Cardiac muscle cell (in vitro differentiated cells and primary cell): Measurements from ENCODE around the gene KCNQ5. TPM values are rescaled to one million over a fixed set of nuclear protein-coding genes. Genes with fewer than 3 reads are reported as not detected.

Experiments
- DNase-seq, 2 donors: peaks; one replicate each; pipeline versions ENCODE4 v3.0.0 to v3.0.0-alpha.2; 2010 to 2017; ENCODE audit warnings: low read depth in 1 of 2, low spot score in 1 of 2
- H3K27ac ChIP-seq: fragments of 200-600 bp; sonication (generic); 2 replicates; pipeline ENCODE4 v1.5.1; 2016
- H3K27me3 ChIP-seq: fragments of 200-600 bp; sonication (generic); 2 replicates; pipeline ENCODE4 v1.6.0; 2016; ENCODE audit warnings: control low read depth
- H3K36me3 ChIP-seq: fragments of 200-600 bp; sonication (generic); 2 replicates; pipeline ENCODE4 v1.5.1; 2016; ENCODE audit warnings: control low read depth
- H3K4me1 ChIP-seq: fragments of 200-600 bp; sonication (generic); 2 replicates; pipeline ENCODE4 v1.8.1; 2017; ENCODE audit warnings: low read depth, mild to moderate bottlenecking, mixed run types
- H3K4me3 ChIP-seq: fragments of 200-600 bp; sonication (generic); 2 replicates; pipeline ENCODE4 v1.5.1; 2016; ENCODE audit warnings: mild to moderate bottlenecking
- H3K9me3 ChIP-seq: fragments of 200-600 bp; sonication (generic); 2 replicates; pipeline ENCODE4 v1.5.1; 2017; ENCODE audit warnings: low read depth, mild to moderate bottlenecking, control low read depth
- polyA plus RNA-seq: library from polyadenylated mRNA; unstranded; fragments of >200 nt; fragmentation: Nextera tagmentation; extraction: Ambion mirVana; gene quantifications from 2 replicates; pipeline ENCODE4 v1.2.1, GENCODE V29; 2016
- total RNA-seq: library from RNA; depleted of rRNA; stranded (reverse); fragments of >200 nt; gene quantifications from 2 replicates; pipeline ENCODE4 v1.2.3, GENCODE V29; 2016
- TF ChIP-seq, protein P1 (sequence below): IDR thresholded peaks from 2 replicates; pipeline ENCODE4 v1.5.1; 2012; ENCODE audit warnings: low read depth, mild to moderate bottlenecking, low read length

The KCNQ5 gene
- total and polyA plus RNA-seq, 2 experiments from 2014 or later = 31.4 to 45.4 TPM

GRCh38 chr6:73152966-73153757 lies 531.3 kb downstream of the KCNQ5 start:
- H3K4me1 ChIP-seq = no peaks in the 10 kb centered on the region
- H3K4me3 ChIP-seq = no peak overlapping the region
- H3K36me3 ChIP-seq = no peaks in the 10 kb centered on the region
- H3K27ac ChIP-seq = no peak overlapping the region
- peak in 1 of 2 donors; percentile 8 for DNase-seq
- no peaks in the 10 kb centered on the region for H3K27me3 ChIP-seq
- TF ChIP-seq, protein P1, sequence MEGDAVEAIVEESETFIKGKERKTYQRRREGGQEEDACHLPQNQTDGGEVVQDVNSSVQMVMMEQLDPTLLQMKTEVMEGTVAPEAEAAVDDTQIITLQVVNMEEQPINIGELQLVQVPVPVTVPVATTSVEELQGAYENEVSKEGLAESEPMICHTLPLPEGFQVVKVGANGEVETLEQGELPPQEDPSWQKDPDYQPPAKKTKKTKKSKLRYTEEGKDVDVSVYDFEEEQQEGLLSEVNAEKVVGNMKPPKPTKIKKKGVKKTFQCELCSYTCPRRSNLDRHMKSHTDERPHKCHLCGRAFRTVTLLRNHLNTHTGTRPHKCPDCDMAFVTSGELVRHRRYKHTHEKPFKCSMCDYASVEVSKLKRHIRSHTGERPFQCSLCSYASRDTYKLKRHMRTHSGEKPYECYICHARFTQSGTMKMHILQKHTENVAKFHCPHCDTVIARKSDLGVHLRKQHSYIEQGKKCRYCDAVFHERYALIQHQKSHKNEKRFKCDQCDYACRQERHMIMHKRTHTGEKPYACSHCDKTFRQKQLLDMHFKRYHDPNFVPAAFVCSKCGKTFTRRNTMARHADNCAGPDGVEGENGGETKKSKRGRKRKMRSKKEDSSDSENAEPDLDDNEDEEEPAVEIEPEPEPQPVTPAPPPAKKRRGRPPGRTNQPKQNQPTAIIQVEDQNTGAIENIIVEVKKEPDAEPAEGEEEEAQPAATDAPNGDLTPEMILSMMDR = no peak
- no peaks in the 10 kb centered on the region for H3K9me3 ChIP-seq

- Histone ChIP-seq H3K36me3 (peaks cover 3% of the 10 kb centered on the region), H3K9me3 (no peaks in the 10 kb centered on the region), H3K4me3 (no peak overlapping the region), H3K27me3 (no peaks in the 10 kb centered on the region), H3K4me1 (no peaks in the 10 kb centered on the region), H3K27ac (no peak overlapping the region)
- TF ChIP-seq, protein P1 = no peak
- DNase-seq = no peak
Observed at GRCh38 chr6:73156793-73157767, 535.2 kb downstream of the KCNQ5 start.

- no peak overlapping the region for H3K27ac ChIP-seq
- DNase-seq = no peak
- H3K4me3 ChIP-seq = no peak overlapping the region
- peaks cover 3% of the 10 kb centered on the region for H3K36me3 ChIP-seq
- no peaks in the 10 kb centered on the region for H3K9me3 ChIP-seq
- H3K4me1 ChIP-seq = no peaks in the 10 kb centered on the region
- H3K27me3 ChIP-seq = no peaks in the 10 kb centered on the region
- TF ChIP-seq, protein P1 = no peak
Observed at GRCh38 chr6:73157870-73158269, 536.0 kb downstream of the KCNQ5 start.

DNA sequence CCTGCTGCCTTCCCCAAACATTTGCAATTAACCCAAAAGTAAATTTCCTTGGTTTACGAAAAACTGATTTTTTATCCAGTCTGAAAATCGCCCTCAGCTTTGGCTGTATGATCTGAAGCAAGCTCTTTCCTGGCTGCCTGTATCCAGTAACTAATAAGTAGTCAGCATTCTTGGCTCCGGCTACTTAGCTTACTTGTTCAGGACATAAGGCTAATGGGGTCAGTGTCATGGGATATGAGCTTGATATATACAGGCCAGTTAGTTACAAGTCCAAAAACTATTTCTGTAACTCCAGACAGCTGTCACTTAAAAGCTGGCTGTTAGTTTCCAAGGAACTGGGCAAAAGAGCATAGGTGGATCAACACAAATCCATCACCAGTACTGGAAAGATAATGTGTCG lies 547.2 kb downstream of the KCNQ5 start:
- H3K4me3 ChIP-seq = no peak overlapping the region
- H3K36me3 ChIP-seq = peaks cover 18% of the 10 kb centered on the region
- H3K27ac ChIP-seq = no peak overlapping the region
- no peaks in the 10 kb centered on the region for H3K9me3 ChIP-seq
- TF ChIP-seq, protein P1 = no peak
- no peaks in the 10 kb centered on the region for H3K4me1 ChIP-seq
- no peaks in the 10 kb centered on the region for H3K27me3 ChIP-seq
- DNase-seq = no peak

DNA sequence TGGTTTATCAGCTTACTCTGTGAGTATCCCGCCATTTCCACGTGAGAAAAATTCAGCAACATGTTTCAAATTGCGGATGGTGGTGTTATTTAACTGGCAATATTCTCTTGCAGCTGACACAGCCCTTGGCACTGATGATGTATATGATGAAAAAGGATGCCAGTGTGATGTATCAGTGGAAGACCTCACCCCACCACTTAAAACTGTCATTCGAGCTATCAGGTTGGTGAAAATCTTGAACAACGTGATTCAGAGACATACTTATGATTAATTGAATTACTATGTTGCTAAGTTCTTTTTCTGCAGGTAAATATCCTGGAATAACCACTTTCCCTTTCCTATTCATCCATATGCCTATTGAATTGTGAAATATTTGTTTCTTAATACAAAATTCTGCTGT lies 547.8 kb downstream of the KCNQ5 start:
- Histone ChIP-seq H3K4me3 (no peak overlapping the region), H3K36me3 (peaks cover 18% of the 10 kb centered on the region), H3K9me3 (no peaks in the 10 kb centered on the region), H3K4me1 (no peaks in the 10 kb centered on the region), H3K27ac (no peak overlapping the region), H3K27me3 (no peaks in the 10 kb centered on the region)
- TF ChIP-seq, protein P1 = no peak
- no peak for DNase-seq
